PC-9 (cell line): ENCODE results near the gene PLCG2. TPM values are rescaled to one million over a fixed set of nuclear protein-coding genes. Genes with fewer than 3 reads are reported as not detected.
"Not testable (repeated sequence)": the region's sequence is repeated elsewhere in the genome, so short reads cannot be mapped to it uniquely, and the experiment has no call there.

Experiments used
- BruUV-seq: library from RNA; stranded (reverse); fragments of 400-500 nt; replicated peaks from 2 replicates; lab custom pipeline; 2021; lab: Mats Ljungman, UMichigan
- CTCF ChIA-PET: fragments of 300-600 bp; sonication (Branson Sonifier 250); formaldehyde crosslinking; loops from one replicate; lab custom pipeline; 2022; ENCODE audit warnings: antibody characterized with exemption; lab: Charles Lee
- POLR2A ChIA-PET: fragments of 300-600 bp; sonication (Branson Sonifier 250); formaldehyde crosslinking; loops from one replicate; lab custom pipeline; 2022; ENCODE audit warnings: antibody characterized with exemption; ENCODE audit not compliant: unreplicated experiment; lab: Charles Lee
- DNase-seq, 2 experiments: peaks; one replicate each; pipeline versions ENCODE4 v3.0.0 to v3.0.0-alpha.2; 2015 to 2022; ENCODE audit warnings: mixed read lengths in 1 of 2
- H2AFZ ChIP-seq: fragments of 200-600 bp; sonication (generic); 2 replicates; pipeline ENCODE4 v1.8.1; 2017; ENCODE audit warnings: antibody characterized with exemption
- H3F3A ChIP-seq: fragments of 200-600 bp; sonication (generic); 2 replicates; pipeline ENCODE4 v1.8.1; 2017; ENCODE audit warnings: antibody characterized with exemption, mild to moderate bottlenecking, low read depth; ENCODE audit not compliant: insufficient read depth
- H3K27ac ChIP-seq: fragments of 200-600 bp; sonication (generic); 2 replicates; pipeline ENCODE4 v1.6.1; 2016; ENCODE audit warnings: mixed run types
- H3K27me3 ChIP-seq: fragments of 200-600 bp; sonication (generic); 2 replicates; pipeline ENCODE4 v1.6.1; 2016; ENCODE audit warnings: low read depth, mixed run types; ENCODE audit not compliant: insufficient read depth
- H3K36me3 ChIP-seq: fragments of 200-600 bp; sonication (generic); 2 replicates; pipeline ENCODE4 v1.6.1; 2016; ENCODE audit warnings: low read depth, mixed run types
- H3K4me1 ChIP-seq: fragments of 200-600 bp; sonication (generic); replicated peaks from 2 replicates; pipeline ENCODE4 v1.6.1; 2016; ENCODE audit warnings: mixed run types; ENCODE audit not compliant: insufficient read depth
- H3K4me2 ChIP-seq: fragments of 200-600 bp; sonication (generic); 2 replicates; pipeline ENCODE4 v1.6.1; 2017; ENCODE audit warnings: mixed run types
- H3K4me3 ChIP-seq: fragments of 200-600 bp; sonication (generic); 2 replicates; pipeline ENCODE4 v1.6.1; 2016; ENCODE audit warnings: mixed run types
- H3K79me2 ChIP-seq: fragments of 200-600 bp; sonication (generic); 2 replicates; pipeline ENCODE4 v1.6.1; 2017; ENCODE audit warnings: low read depth, mixed run types
- H3K9me2 ChIP-seq: fragments of 200-600 bp; sonication (generic); 2 replicates; pipeline ENCODE4 v1.8.1; 2017; ENCODE audit warnings: mild to moderate bottlenecking; ENCODE audit not compliant: insufficient read depth
- H3K9me3 ChIP-seq: fragments of 200-600 bp; sonication (generic); 2 replicates; pipeline ENCODE4 v1.8.1; 2016; ENCODE audit warnings: low read depth; ENCODE audit not compliant: insufficient read depth
- H4K20me1 ChIP-seq: fragments of 200-600 bp; sonication (generic); 2 replicates; pipeline ENCODE4 v1.8.1; 2017; ENCODE audit not compliant: insufficient read depth
- EZH2 ChIP-seq: fragments of 200-600 bp; sonication (generic); IDR thresholded peaks from 2 replicates; pipeline ENCODE4 v1.8.0; 2017; ENCODE audit warnings: antibody characterized with exemption, low read depth
- intact Hi-C: fragments of 100-400 bp; cut with micrococcal nuclease; formaldehyde crosslinking; loops from one replicate; pipeline ENCODE4 v1.10.0; 2022; ENCODE audit not compliant: unreplicated experiment
- total RNA-seq: library from RNA; stranded (reverse); gene quantifications from 2 replicates; pipeline ENCODE4 v1.2.3, GENCODE V29; 2021
- TF ChIP-seq, protein P1 (sequence below): fragments of 200-600 bp; sonication (generic); conservative IDR thresholded peaks from 2 replicates; pipeline ENCODE4 v1.6.1; 2017; ENCODE audit warnings: mixed run types, antibody characterized with exemption, mild to moderate bottlenecking, moderate library complexity

PLCG2 gene
- total RNA-seq, 1 experiment from 2014 or later, result 10.8 TPM

DNA sequence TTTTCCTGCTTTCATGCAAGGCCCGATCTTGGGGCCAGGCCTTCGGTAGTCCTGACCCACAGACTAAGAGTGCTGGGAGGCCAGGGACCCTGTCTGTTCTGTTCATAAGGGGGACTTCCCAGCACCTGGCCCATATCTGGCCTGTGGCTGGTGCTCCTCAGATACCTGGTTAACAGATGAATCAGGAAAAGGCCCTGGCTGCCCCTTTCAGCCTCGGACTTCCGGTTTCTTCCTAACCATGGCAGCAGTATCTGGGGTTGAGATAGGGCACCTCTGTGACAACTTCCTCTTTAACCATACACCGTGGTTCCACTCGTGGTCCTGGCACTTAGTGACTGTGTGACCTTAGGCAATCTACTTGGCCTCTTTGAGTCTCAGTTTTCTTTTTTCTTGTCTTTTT, 18.4 kb downstream of the PLCG2 start:
- Histone ChIP-seq H3K27ac (no peak overlapping the region), H3K4me3 (no peak overlapping the region), H3K9me2 (no peaks in the 10 kb centered on the region), H3F3A (no peaks in the 10 kb centered on the region), H3K4me2 (no peak overlapping the region), H2AFZ (no peak overlapping the region), H3K27me3 (no peaks in the 10 kb centered on the region), H3K4me1 (no peaks in the 10 kb centered on the region), H3K9me3 (no peaks in the 10 kb centered on the region), H3K79me2 (no peaks in the 10 kb centered on the region), H3K36me3 (no peaks in the 10 kb centered on the region), H4K20me1 (no peaks in the 10 kb centered on the region)
- TF ChIP-seq, protein P1, sequence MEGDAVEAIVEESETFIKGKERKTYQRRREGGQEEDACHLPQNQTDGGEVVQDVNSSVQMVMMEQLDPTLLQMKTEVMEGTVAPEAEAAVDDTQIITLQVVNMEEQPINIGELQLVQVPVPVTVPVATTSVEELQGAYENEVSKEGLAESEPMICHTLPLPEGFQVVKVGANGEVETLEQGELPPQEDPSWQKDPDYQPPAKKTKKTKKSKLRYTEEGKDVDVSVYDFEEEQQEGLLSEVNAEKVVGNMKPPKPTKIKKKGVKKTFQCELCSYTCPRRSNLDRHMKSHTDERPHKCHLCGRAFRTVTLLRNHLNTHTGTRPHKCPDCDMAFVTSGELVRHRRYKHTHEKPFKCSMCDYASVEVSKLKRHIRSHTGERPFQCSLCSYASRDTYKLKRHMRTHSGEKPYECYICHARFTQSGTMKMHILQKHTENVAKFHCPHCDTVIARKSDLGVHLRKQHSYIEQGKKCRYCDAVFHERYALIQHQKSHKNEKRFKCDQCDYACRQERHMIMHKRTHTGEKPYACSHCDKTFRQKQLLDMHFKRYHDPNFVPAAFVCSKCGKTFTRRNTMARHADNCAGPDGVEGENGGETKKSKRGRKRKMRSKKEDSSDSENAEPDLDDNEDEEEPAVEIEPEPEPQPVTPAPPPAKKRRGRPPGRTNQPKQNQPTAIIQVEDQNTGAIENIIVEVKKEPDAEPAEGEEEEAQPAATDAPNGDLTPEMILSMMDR, result no peak
- no peak for TF ChIP-seq EZH2
- ChIA-PET POLR2A (no interaction called here), CTCF (no interaction called here)
- no TSS peak for BruUV-seq
- no peak for DNase-seq
- intact Hi-C loops, result no loop called here

DNA sequence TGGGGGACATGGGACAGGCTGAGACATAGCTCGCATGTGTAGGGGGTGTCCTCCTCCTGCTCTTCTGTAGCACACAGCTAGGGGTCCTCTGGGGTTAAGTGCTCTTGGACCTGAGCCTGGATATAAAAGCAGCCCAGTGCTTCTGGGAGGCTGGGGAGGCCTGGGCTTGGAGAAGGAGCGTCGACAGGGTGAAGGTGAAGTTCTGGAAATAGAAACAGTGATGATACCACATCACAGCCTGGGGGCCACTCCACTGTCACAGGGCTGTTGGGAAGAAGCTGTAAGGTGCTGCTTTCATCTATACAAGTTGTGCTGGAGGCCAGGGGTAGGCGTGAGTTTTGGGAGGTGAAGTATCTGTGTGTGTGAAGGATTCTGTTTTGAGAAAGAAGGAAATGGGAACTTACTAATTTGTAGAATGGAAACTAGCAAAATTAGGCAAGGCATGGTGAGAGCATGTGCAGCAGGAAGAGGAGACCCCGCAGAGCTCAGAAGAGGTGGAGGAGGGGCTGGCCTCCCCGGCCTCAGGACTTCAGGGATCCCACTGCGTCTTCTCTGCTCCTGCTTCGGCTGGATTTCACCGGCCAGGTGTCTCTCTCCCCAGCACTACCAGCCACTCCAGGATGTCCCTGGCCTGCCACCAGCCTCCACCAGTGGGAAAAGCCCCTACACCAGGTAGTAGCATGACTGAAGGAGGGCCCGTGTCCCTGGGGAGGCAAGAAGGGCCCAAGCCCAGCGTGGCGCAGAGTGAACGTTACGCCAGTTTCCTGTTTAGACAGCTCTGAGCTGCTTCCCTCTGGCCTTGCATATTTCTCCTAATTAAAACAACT, 19.4 kb downstream of the PLCG2 start:
- H3K9me3 ChIP-seq, result no peaks in the 10 kb centered on the region
- H3K36me3 ChIP-seq, result no peaks in the 10 kb centered on the region
- BruUV-seq, result no TSS peak
- DNase-seq, result no peak
- no peaks in the 10 kb centered on the region for H3K4me1 ChIP-seq
- no peak overlapping the region for H3K4me3 ChIP-seq
- intact Hi-C loops, result no loop called here
- H3K79me2 ChIP-seq, result no peaks in the 10 kb centered on the region
- H3F3A ChIP-seq, result no peaks in the 10 kb centered on the region
- no peaks in the 10 kb centered on the region for H3K27me3 ChIP-seq
- ChIA-PET CTCF (no interaction called here), POLR2A (no interaction called here)
- no peaks in the 10 kb centered on the region for H4K20me1 ChIP-seq
- no peak overlapping the region for H3K4me2 ChIP-seq
- no peak overlapping the region for H3K27ac ChIP-seq
- no peaks in the 10 kb centered on the region for H3K9me2 ChIP-seq
- no peak for TF ChIP-seq EZH2
- TF ChIP-seq, protein P1, result no peak
- H2AFZ ChIP-seq, result no peak overlapping the region

DNA sequence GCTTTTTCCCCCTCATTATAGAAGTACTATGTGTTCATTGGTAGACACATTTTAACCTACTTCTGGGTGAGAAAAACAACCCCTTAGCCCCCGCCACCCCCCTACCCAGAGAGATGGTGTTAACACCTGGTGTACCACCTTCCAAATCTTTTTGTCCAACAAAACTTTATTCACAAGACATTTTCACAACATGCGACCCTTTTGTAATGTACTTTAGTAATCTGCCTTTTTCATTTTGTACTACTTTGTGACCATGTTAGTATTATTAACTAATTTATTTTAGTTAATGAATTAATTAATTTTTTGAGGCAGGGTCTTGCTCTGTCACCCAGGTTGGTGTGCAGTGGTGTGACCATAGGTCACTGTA, 20.0 kb downstream of the PLCG2 start:
- no peak for DNase-seq
- Histone ChIP-seq H3K27ac (no peak overlapping the region), H3K4me1 (no peaks in the 10 kb centered on the region), H3K36me3 (no peaks in the 10 kb centered on the region), H3K9me2 (peaks cover 4% of the 10 kb centered on the region; the same call in 1 of the 2 replicates), H3K4me3 (no peak overlapping the region), H2AFZ (no peak overlapping the region), H3K9me3 (no peaks in the 10 kb centered on the region), H3K79me2 (no peaks in the 10 kb centered on the region), H3K4me2 (no peak overlapping the region), H3K27me3 (no peaks in the 10 kb centered on the region), H3F3A (no peaks in the 10 kb centered on the region), H4K20me1 (no peaks in the 10 kb centered on the region)
- intact Hi-C loops, result no loop called here
- POLR2A ChIA-PET, result no interaction called here
- TF ChIP-seq, protein P1, result no peak
- no peak for TF ChIP-seq EZH2
- CTCF ChIA-PET, result interaction anchor here (0.7 kb wide), 1 partner anchor 481 kb away, joined by 4 read pairs; no protein-coding TSS in a partner anchor
- BruUV-seq, result no TSS peak

DNA sequence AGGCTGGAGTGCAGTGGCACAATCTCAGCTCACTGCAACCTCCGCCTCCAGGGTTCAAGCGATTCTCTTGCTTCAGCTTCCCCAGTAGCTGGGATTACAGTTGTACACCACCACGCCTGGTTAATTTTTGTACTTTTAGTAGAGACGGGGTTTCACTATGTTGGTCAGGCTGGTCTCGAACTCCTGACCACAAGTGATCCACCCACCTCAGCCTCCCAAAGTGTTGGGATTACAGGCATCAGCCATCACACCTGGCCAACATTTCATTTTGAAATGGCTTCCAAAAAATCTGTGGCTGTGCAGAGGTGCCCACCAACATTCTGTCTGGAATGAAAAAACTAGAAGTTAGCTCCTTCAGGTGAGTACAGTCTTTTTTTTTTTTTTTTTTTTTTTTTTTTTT, 22.6 kb downstream of the PLCG2 start:
- CTCF ChIA-PET, result not testable (repeated sequence)

More for the DNA sequence above, 22.6 kb downstream of the PLCG2 start:
- intact Hi-C loops, BruUV-seq, H3K9me2 ChIP-seq, H3K4me2 ChIP-seq, H3F3A ChIP-seq, H3K27ac ChIP-seq, POLR2A ChIA-PET, H3K79me2 ChIP-seq, H3K4me1 ChIP-seq, H3K36me3 ChIP-seq, H2AFZ ChIP-seq, H3K9me3 ChIP-seq, H4K20me1 ChIP-seq, H3K4me3 ChIP-seq, H3K27me3 ChIP-seq, DNase-seq: not testable (repeated sequence)
